GM12801 (cell line): ENCODE results near the gene TNS4.

Experiments used
- CTCF ChIP-seq: IDR thresholded peaks from one replicate; pipeline ENCODE4 v1.5.1; 2011; ENCODE audit warnings: control low read depth; ENCODE audit not compliant: insufficient read length; ENCODE audit errors: extremely low read depth

Gene TNS4

GRCh38 chr17:40477796-40478195, 23.6 kb downstream of the TNS4 start:
- no peak for TF ChIP-seq CTCF

GRCh38 chr17:40475234-40475908, 26.1 kb downstream of the TNS4 start:
- no peak for TF ChIP-seq CTCF

- no peak for TF ChIP-seq CTCF
Measured at GRCh38 chr17:40474419-40475002, 26.9 kb downstream of the TNS4 start.

GRCh38 chr17:40473573-40474365, 27.7 kb downstream of the TNS4 start:
- TF ChIP-seq CTCF: no peak

- TF ChIP-seq CTCF: no peak
Measured at GRCh38 chr17:40472733-40473452, 28.5 kb downstream of the TNS4 start.

- no peak for TF ChIP-seq CTCF
Measured at GRCh38 chr17:40471846-40472732, 29.3 kb downstream of the TNS4 start.
